ENCODE measurements around the gene CGAS.

- TF ChIP-seq ZNF24 (tag by site-specific recombination; IDR thresholded peaks at IDR 0.05) (no peak), PRDM6 (tag by site-specific recombination; IDR thresholded peaks at IDR 0.05) (no peak), CTCF (tag by site-specific recombination; IDR thresholded peaks at IDR 0.05) (no peak), ZNF121 (tag by site-specific recombination; IDR thresholded peaks at IDR 0.05) (no peak), REST (tag by site-specific recombination; IDR thresholded peaks at IDR 0.05) (no peak), ZBTB20 (tag by site-specific recombination; IDR thresholded peaks at IDR 0.05) (no peak), ZNF157 (tag by site-specific recombination; IDR thresholded peaks at IDR 0.05) (no peak), KLF9 (tag by site-specific recombination; IDR thresholded peaks at IDR 0.05; ENCODE audit: low read depth) (no peak)
Observed at GRCh38 chr6:73481969-73482368, 29.9 kb upstream of the CGAS start.

All from HEK293 (cell line).